Caco-2 (cell line): Measurements from ENCODE around the gene EIF2B5. TPM values are rescaled to one million over a fixed set of nuclear protein-coding genes. Genes with fewer than 3 reads are reported as not detected.

Experiments used
- BruUV-seq: library from RNA; stranded (reverse); fragments of 400-500 nt; replicated peaks from 2 replicates; lab custom pipeline; 2021; lab: Mats Ljungman, UMichigan
- CTCF ChIA-PET: fragments of 300-600 bp; sonication (Branson Sonifier 250); formaldehyde crosslinking; loops from one replicate; lab custom pipeline; 2022; ENCODE audit warnings: antibody characterized with exemption; lab: Charles Lee
- POLR2A ChIA-PET: fragments of 300-600 bp; sonication (Branson Sonifier 250); formaldehyde crosslinking; loops from one replicate; lab custom pipeline; 2022; ENCODE audit warnings: antibody characterized with exemption; lab: Charles Lee
- DNase-seq, 2 experiments: peaks; one replicate each; pipeline versions ENCODE4 v3.0.0 to v3.0.0-alpha.2; 2020 to 2022
- H3K27me3 ChIP-seq: replicated peaks from 2 replicates; pipeline ENCODE4 v1.6.0; 2011; ENCODE audit warnings: low read length; ENCODE audit not compliant: control insufficient read depth, insufficient read depth
- H3K36me3 ChIP-seq: 2 replicates; pipeline ENCODE4 v1.5.1; 2011; ENCODE audit warnings: low read length; ENCODE audit not compliant: control insufficient read depth, insufficient read depth
- H3K4me1 ChIP-seq: fragments of 250-450 bp; sonication (Bioruptor Pico); 2 replicates; pipeline ENCODE4 v1.5.1; 2020; ENCODE audit warnings: mild to moderate bottlenecking
- H3K4me3 ChIP-seq: 2 replicates; pipeline ENCODE4 v1.5.1; 2011; ENCODE audit warnings: low read depth, mild to moderate bottlenecking, control low read depth, low read length
- H3K9me3 ChIP-seq: fragments of 250-450 bp; sonication (Bioruptor Pico); 2 replicates; pipeline ENCODE4 v1.5.1; 2020; ENCODE audit warnings: mild to moderate bottlenecking, moderate library complexity
- H3K27ac Mint-ChIP-seq: one replicate; pipeline ENCODE4 v1.8.0; 2022; ENCODE audit warnings: mixed read lengths; ENCODE audit not compliant: unreplicated experiment
- H3K27me3 Mint-ChIP-seq: one replicate; pipeline ENCODE4 v1.8.0; 2022; ENCODE audit warnings: mixed read lengths; ENCODE audit not compliant: insufficient read depth, unreplicated experiment
- H3K36me3 Mint-ChIP-seq: one replicate; pipeline ENCODE4 v1.8.0; 2022; ENCODE audit warnings: mild to moderate bottlenecking, mixed read lengths; ENCODE audit not compliant: insufficient read depth, unreplicated experiment
- H3K4me1 Mint-ChIP-seq: one replicate; pipeline ENCODE4 v1.8.0; 2022; ENCODE audit warnings: low read depth, mixed read lengths; ENCODE audit not compliant: unreplicated experiment
- H3K4me3 Mint-ChIP-seq: one replicate; pipeline ENCODE4 v1.8.0; 2022; ENCODE audit warnings: mild to moderate bottlenecking, moderate library complexity, mixed read lengths; ENCODE audit not compliant: unreplicated experiment
- H3K9me3 Mint-ChIP-seq: one replicate; pipeline ENCODE4 v1.8.0; 2022; ENCODE audit warnings: mixed read lengths; ENCODE audit not compliant: unreplicated experiment
- CTCF ChIP-seq, 2 experiments: fragments of 200-600 bp in 1 of 2; IDR thresholded peaks; 1 replicate in 1 of 2; 2 replicates in 1 of 2; pipeline versions ENCODE4 v1.5.1 to v1.8.0; 2011 to 2022; ENCODE audit warnings: antibody characterized with exemption in 1 of 2, control low read depth in 1 of 2, inconsistent platforms in 1 of 2, low read depth in 1 of 2, low read length in 1 of 2, mild to moderate bottlenecking in 1 of 2, moderate library complexity in 1 of 2; ENCODE audit not compliant: insufficient read depth in 1 of 2, severe bottlenecking in 1 of 2, unreplicated experiment in 1 of 2
- intact Hi-C: fragments of 100-400 bp; cut with micrococcal nuclease; formaldehyde crosslinking; loops from one replicate; pipeline ENCODE4 v1.10.0; 2022; ENCODE audit not compliant: unreplicated experiment
- total RNA-seq: library from RNA; stranded (reverse); gene quantifications from 2 replicates; pipeline ENCODE4 v1.2.3, GENCODE V29; 2022

The EIF2B5 gene
- total RNA-seq, 1 experiment from 2014 or later, result 43.8 TPM

- Mint-ChIP-seq H3K9me3 (no peaks in the 10 kb centered on the region), H3K4me3 (no peak overlapping the region), H3K27me3 (no peaks in the 10 kb centered on the region), H3K4me1 (peaks cover 4% of the 10 kb centered on the region), H3K27ac (peak overlapping the region; percentile 77), H3K36me3 (peaks cover 37% of the 10 kb centered on the region)
- intact Hi-C loops, result no loop called here
- POLR2A ChIA-PET, result no interaction called here
- no peak overlapping the region for H3K4me3 ChIP-seq
- CTCF ChIA-PET, result interaction anchor here (1.2 kb wide), 1 partner anchor 8 kb away, joined by 4 read pairs; the partner anchor contains the start of gene ABCF3
- H3K27me3 ChIP-seq, result no peaks in the 10 kb centered on the region
- peaks cover 7% of the 10 kb centered on the region for H3K36me3 ChIP-seq
- DNase-seq, result no peak
- no peaks in the 10 kb centered on the region for H3K9me3 ChIP-seq
- no peak for TF ChIP-seq CTCF (IDR thresholded peaks at IDR 0.05; ENCODE audit: insufficient read depth in 1 of 2, low read depth in 1 of 2, low read length in 1 of 2, severe bottlenecking in 1 of 2, unreplicated experiment in 1 of 2)
- H3K4me1 ChIP-seq, result peaks cover 11% of the 10 kb centered on the region
- BruUV-seq, result no TSS peak
Observed at GRCh38 chr3:184177767-184178306, 42.7 kb downstream of the EIF2B5 start.

GRCh38 chr3:184178521-184179138 lies 43.5 kb downstream of the EIF2B5 start:
- no peak for DNase-seq
- H3K4me1 ChIP-seq, result peaks cover 11% of the 10 kb centered on the region; the same call in 1 of the 2 replicates
- peaks cover 7% of the 10 kb centered on the region for H3K36me3 ChIP-seq
- no peak overlapping the region for H3K4me3 ChIP-seq
- no peaks in the 10 kb centered on the region for H3K27me3 ChIP-seq
- no peaks in the 10 kb centered on the region for H3K9me3 Mint-ChIP-seq
- ChIA-PET POLR2A (no interaction called here), CTCF (no interaction called here)
- H3K27ac Mint-ChIP-seq, result no peak overlapping the region
- H3K4me1 Mint-ChIP-seq, result no peaks in the 10 kb centered on the region
- no peaks in the 10 kb centered on the region for H3K9me3 ChIP-seq
- no TSS peak for BruUV-seq
- no peak for TF ChIP-seq CTCF (IDR thresholded peaks at IDR 0.05; ENCODE audit: insufficient read depth in 1 of 2, low read depth in 1 of 2, low read length in 1 of 2, severe bottlenecking in 1 of 2, unreplicated experiment in 1 of 2)
- H3K36me3 Mint-ChIP-seq, result peaks cover 39% of the 10 kb centered on the region
- intact Hi-C loops, result no loop called here
- no peaks in the 10 kb centered on the region for H3K27me3 Mint-ChIP-seq
- no peak overlapping the region for H3K4me3 Mint-ChIP-seq

GRCh38 chr3:184180165-184180564 lies 45.0 kb downstream of the EIF2B5 start:
- TF ChIP-seq CTCF (IDR thresholded peaks at IDR 0.05; ENCODE audit: insufficient read depth in 1 of 2, low read depth in 1 of 2, low read length in 1 of 2, severe bottlenecking in 1 of 2, unreplicated experiment in 1 of 2), result no peak
- DNase-seq, result no peak
- H3K27me3 Mint-ChIP-seq, result no peaks in the 10 kb centered on the region
- Histone ChIP-seq H3K9me3 (no peaks in the 10 kb centered on the region), H3K36me3 (peaks cover 7% of the 10 kb centered on the region), H3K27me3 (no peaks in the 10 kb centered on the region), H3K4me3 (no peak overlapping the region), H3K4me1 (peaks cover 14% of the 10 kb centered on the region; the same call in 1 of the 2 replicates)
- no peaks in the 10 kb centered on the region for H3K4me1 Mint-ChIP-seq
- peaks cover 45% of the 10 kb centered on the region for H3K36me3 Mint-ChIP-seq
- POLR2A ChIA-PET, result no interaction called here
- intact Hi-C loops, result no loop called here
- no TSS peak for BruUV-seq
- no peaks in the 10 kb centered on the region for H3K9me3 Mint-ChIP-seq
- CTCF ChIA-PET, result interaction anchor here (0.6 kb wide), 2 partner anchors 90 to 576 kb away, joined by 3 read pairs; no protein-coding TSS in a partner anchor
- H3K27ac Mint-ChIP-seq, result no peak overlapping the region
- no peak overlapping the region for H3K4me3 Mint-ChIP-seq
